Measurements from ENCODE around the gene SETDB2. TPM values are rescaled to one million over a fixed set of nuclear protein-coding genes. Genes with fewer than 3 reads are reported as not detected.
A peak's percentile ranks its signal among the peaks of the same experiment; 100 is the strongest.

Gene SETDB2
- total and polyA plus RNA-seq, 8 donors, result 3.1 to 8.9 (median 6.4) TPM

GRCh38 chr13:49472186-49472585 lies 28.1 kb downstream of the SETDB2 start:
- Histone ChIP-seq H3K27me3 (no peaks in the 10 kb centered on the region), H3K9me3 (no peaks in the 10 kb centered on the region), H3K4me1 (peaks cover 0 to 3% (median under 1%) of the 10 kb centered on the region in 3 donors), H3K36me3 (peaks cover 0 to 12% (median 0%) of the 10 kb centered on the region in 3 donors), H3K4me3 (no peak overlapping the region), H3K27ac (no peak overlapping the region)
- DNase-seq (no peak), ATAC-seq (no peak), FAIRE-seq (no peak)
- TF ChIP-seq, protein P1, sequence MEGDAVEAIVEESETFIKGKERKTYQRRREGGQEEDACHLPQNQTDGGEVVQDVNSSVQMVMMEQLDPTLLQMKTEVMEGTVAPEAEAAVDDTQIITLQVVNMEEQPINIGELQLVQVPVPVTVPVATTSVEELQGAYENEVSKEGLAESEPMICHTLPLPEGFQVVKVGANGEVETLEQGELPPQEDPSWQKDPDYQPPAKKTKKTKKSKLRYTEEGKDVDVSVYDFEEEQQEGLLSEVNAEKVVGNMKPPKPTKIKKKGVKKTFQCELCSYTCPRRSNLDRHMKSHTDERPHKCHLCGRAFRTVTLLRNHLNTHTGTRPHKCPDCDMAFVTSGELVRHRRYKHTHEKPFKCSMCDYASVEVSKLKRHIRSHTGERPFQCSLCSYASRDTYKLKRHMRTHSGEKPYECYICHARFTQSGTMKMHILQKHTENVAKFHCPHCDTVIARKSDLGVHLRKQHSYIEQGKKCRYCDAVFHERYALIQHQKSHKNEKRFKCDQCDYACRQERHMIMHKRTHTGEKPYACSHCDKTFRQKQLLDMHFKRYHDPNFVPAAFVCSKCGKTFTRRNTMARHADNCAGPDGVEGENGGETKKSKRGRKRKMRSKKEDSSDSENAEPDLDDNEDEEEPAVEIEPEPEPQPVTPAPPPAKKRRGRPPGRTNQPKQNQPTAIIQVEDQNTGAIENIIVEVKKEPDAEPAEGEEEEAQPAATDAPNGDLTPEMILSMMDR (IDR thresholded peaks at IDR 0.05), result no peak
- intact Hi-C loops (cut with DNase I), result no loop called here
- WGBS, 2 donors, result 31 to 32% methylated on average over 1 of the region's 1 CpG

DNA sequence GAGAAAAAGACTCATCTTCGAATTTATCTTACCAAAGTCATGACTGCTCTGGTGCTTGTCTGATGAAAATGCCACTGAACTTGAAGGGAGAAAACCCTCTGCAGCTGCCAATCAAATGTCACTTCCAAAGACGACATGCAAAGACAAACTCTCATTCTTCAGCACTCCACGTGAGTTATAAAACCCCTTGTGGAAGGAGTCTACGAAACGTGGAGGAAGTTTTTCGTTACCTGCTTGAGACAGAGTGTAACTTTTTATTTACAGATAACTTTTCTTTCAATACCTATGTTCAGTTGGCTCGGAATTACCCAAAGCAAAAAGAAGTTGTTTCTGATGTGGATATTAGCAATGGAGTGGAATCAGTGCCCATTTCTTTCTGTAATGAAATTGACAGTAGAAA lies 32.5 kb downstream of the SETDB2 start:
- TF ChIP-seq, protein P1 (IDR thresholded peaks at IDR 0.05), result no peak
- Histone ChIP-seq H3K4me1 (no peaks in the 10 kb centered on the region), H3K36me3 (peaks cover 0 to 24% (median 0%) of the 10 kb centered on the region in 3 donors), H3K9me3 (no peaks in the 10 kb centered on the region), H3K27me3 (no peaks in the 10 kb centered on the region), H3K27ac (no peak overlapping the region), H3K4me3 (no peak overlapping the region)
- FAIRE-seq (no peak), ATAC-seq (no peak), DNase-seq (no peak)
- intact Hi-C loops (cut with DNase I), result no loop called here
- WGBS, 2 donors, result 90 to 95% methylated on average over 7 of the region's 7 CpGs

DNA sequence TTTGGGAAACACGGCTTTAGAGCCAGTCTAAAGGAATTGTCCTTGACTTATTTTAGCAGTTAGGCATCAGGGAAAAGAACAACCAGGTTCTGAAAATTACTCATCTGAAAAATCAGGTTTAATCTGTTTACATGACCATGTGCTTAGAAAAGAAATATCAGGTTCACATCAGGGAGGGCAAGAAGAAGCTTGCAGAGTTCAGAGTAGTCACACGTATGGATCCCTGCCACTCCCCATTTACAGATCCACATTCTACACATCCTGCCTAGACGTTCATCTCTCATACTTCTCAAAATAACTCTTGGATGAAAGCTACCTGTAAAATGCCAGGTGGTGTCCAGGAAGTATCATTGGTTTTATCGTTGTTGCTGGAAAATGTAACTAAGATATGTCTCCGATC lies 37.7 kb downstream of the SETDB2 start:
- Histone ChIP-seq H3K36me3 (peaks cover 0 to 44% (median 0%) of the 10 kb centered on the region in 3 donors), H3K9me3 (no peaks in the 10 kb centered on the region), H3K4me3 (no peak overlapping the region), H3K4me1 (no peaks in the 10 kb centered on the region), H3K27me3 (no peaks in the 10 kb centered on the region), H3K27ac (no peak overlapping the region)
- intact Hi-C loops (cut with DNase I), result no loop called here
- no peak for DNase-seq
- 72 to 84% methylated on average over 5 of the region's 5 CpGs for WGBS, 2 donors
- ATAC-seq, result no peak
- FAIRE-seq, result no peak
- TF ChIP-seq, protein P1 (IDR thresholded peaks at IDR 0.05), result no peak

DNA sequence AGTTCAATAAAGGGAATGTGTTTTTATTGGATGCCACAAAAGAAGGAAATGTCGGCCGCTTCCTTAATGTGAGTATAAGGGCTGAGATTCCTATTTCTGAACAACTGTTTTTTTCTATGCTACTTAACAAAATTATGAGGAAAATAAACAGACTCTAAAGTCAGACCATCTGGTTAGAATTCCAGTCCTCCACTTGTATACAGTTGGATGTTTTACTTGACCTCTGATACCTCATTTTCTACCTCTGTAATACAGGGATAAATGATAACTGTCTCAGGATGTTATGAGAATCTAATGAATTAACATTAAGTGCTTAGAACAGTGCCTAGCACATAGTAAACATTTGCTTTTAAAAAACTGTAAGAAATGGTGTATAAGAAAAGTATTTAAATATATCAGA lies 44.5 kb downstream of the SETDB2 start:
- no peaks in the 10 kb centered on the region for H3K4me1 ChIP-seq
- H3K9me3 ChIP-seq, result no peaks in the 10 kb centered on the region
- TF ChIP-seq, protein P1 (IDR thresholded peaks at IDR 0.05), result no peak
- H3K27me3 ChIP-seq, result no peaks in the 10 kb centered on the region
- DNase-seq (no peak), FAIRE-seq (no peak), ATAC-seq (no peak)
- H3K27ac ChIP-seq, result no peak overlapping the region
- 94 to 97% methylated on average over 2 of the region's 2 CpGs for WGBS, 2 donors
- no peak overlapping the region for H3K4me3 ChIP-seq
- H3K36me3 ChIP-seq, result peaks cover 0 to 21% (median 0%) of the 10 kb centered on the region in 3 donors
- intact Hi-C loops (cut with DNase I), result no loop called here

DNA sequence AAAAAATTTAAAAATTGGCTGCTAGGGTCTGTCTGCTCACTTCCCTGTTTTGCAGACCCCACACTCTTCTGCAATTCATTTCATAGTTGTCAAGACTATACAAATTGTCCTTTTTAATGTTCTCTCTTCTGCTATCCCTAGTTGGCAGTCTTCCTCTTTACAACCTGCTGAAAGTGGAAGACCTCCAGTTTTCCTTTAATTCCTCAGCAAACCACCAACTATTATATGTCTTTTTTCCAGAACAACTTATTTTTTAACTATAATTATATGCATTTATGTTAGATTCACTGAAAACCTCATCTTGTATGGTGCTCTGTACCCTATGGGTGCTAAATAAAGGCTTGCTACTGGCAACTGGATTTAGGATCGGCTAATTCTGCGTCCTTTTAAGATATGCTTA lies 50.6 kb downstream of the SETDB2 start:
- FAIRE-seq (no peak), DNase-seq (no peak), ATAC-seq (no peak)
- Histone ChIP-seq H3K4me3 (peak overlapping the region; percentile 24 to 60 (median 48)), H3K9me3 (no peaks in the 10 kb centered on the region), H3K27ac (peak overlapping the region; percentile 90 to 95 (median 92)), H3K27me3 (no peaks in the 10 kb centered on the region), H3K4me1 (no peaks in the 10 kb centered on the region), H3K36me3 (no peaks in the 10 kb centered on the region)
- 20 to 42% methylated on average over 2 of the region's 2 CpGs for WGBS, 2 donors
- intact Hi-C loops (cut with DNase I), result loop anchor here in 1 of 3 donors (10.0 kb wide), 1 partner anchor 50 kb away; no protein-coding TSS in a partner anchor
- TF ChIP-seq, protein P1 (IDR thresholded peaks at IDR 0.05), result no peak

Measured in pancreas (tissue), 10 donors.